Measurements from ENCODE around the gene ETV6.

Gene ETV6

GRCh38 chr12:11877869-11878780, 228.7 kb downstream of the ETV6 start:
- TF ChIP-seq CTCF (IDR thresholded peaks at IDR 0.05; ENCODE audit: control extremely low read depth, extremely low read depth, low read depth, missing control alignments): no peak
- ChIA-PET POLR2A (no interaction called here), CTCF (no interaction called here)
- DNase-seq (ENCODE audit: extremely low spot score): no peak

- ChIA-PET POLR2A (no interaction called here), CTCF (no interaction called here)
- no peak for DNase-seq (ENCODE audit: extremely low spot score)
- no peak for TF ChIP-seq CTCF (IDR thresholded peaks at IDR 0.05; ENCODE audit: control extremely low read depth, extremely low read depth, low read depth, missing control alignments)
Observed at GRCh38 chr12:11879306-11879705, 229.8 kb downstream of the ETV6 start.

GRCh38 chr12:11880381-11880780, 230.9 kb downstream of the ETV6 start:
- ChIA-PET POLR2A (no interaction called here), CTCF (no interaction called here)

GRCh38 chr12:11881835-11882234, 232.4 kb downstream of the ETV6 start:
- ChIA-PET POLR2A (no interaction called here), CTCF (interaction anchor here (1.2 to 1.6 kb wide), 2 partner anchors 10 to 52 kb away, joined by 3 to 5 read pairs; no protein-coding TSS in a partner anchor)
- no peak for DNase-seq (ENCODE audit: extremely low spot score)
- TF ChIP-seq CTCF (IDR thresholded peaks at IDR 0.05; ENCODE audit: control extremely low read depth, extremely low read depth, low read depth, missing control alignments): no peak

More at GRCh38 chr12:11880381-11880780, 230.9 kb downstream of the ETV6 start:
- no peak for TF ChIP-seq CTCF (IDR thresholded peaks at IDR 0.05; ENCODE audit: control extremely low read depth, extremely low read depth, low read depth, missing control alignments)
- no peak for DNase-seq (ENCODE audit: extremely low spot score)

- no peak for TF ChIP-seq CTCF (IDR thresholded peaks at IDR 0.05; ENCODE audit: control extremely low read depth, extremely low read depth, low read depth, missing control alignments)
- no peak for DNase-seq (ENCODE audit: extremely low spot score)
- POLR2A ChIA-PET: no interaction called here
- CTCF ChIA-PET: interaction anchor here (1.2 to 1.6 kb wide), 2 partner anchors 9 to 53 kb away, joined by 3 to 5 read pairs; no protein-coding TSS in a partner anchor
Observed at GRCh38 chr12:11882301-11883019, 233.0 kb downstream of the ETV6 start.

GRCh38 chr12:11884116-11884515, 234.6 kb downstream of the ETV6 start:
- no peak for DNase-seq (ENCODE audit: extremely low spot score)
- ChIA-PET CTCF (no interaction called here), POLR2A (no interaction called here)
- TF ChIP-seq CTCF (IDR thresholded peaks at IDR 0.05; ENCODE audit: control extremely low read depth, extremely low read depth, low read depth, missing control alignments): no peak

All from GM10248 (cell line).